Amygdala (tissue), 56 donors: Measurements from ENCODE around the gene FAXDC2.
A peak's percentile ranks its signal among the peaks of the same experiment; 100 is the strongest.

Source experiments
- DNase-seq, 56 donors: peaks; one replicate each; lab custom pipeline; 2025; lab: John Stamatoyannopoulos, UW

FAXDC2 gene

GRCh38 chr5:154802050-154802449 lies 48.4 kb downstream of the FAXDC2 start:
- no peak for DNase-seq

DNA sequence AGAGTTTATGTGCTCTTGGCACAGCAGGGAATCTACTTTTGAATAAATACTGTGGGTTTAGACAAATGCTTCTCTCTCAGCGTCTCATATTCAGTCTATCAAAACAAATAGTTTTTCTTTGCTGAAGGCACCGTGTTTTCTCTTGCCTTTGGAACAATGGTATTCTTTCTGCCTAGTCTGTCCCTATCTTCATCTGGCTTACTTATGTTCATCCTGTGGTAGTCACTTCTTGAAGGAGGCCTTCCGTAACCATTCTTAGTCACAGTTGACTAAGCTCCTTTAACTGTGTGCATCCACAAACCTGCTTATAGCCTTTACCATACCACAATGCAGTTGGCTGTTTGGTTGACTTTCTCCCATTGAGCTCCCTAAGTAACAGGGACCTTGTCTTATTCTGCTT lies 49.3 kb downstream of the FAXDC2 start:
- DNase-seq, result no peak

DNA sequence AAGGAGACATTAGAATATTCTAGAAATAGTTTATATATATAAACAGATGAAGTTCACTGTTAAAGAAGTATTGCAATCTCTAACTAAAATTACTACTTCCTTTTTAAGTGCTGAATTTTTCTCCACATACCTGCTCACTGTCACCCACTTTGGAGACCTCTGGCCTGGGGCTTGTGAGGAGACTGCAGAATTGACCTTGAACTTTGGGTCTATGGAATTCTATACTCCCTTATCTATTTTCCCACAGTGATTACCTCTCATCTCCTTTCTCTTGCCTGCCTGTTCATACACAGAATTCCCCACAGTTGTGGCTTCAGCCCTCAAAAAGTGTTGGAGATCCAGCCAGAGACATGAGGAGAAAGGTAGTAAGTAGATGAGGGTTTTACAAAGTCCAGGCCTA lies 49.8 kb downstream of the FAXDC2 start:
- DNase-seq, result no peak

DNA sequence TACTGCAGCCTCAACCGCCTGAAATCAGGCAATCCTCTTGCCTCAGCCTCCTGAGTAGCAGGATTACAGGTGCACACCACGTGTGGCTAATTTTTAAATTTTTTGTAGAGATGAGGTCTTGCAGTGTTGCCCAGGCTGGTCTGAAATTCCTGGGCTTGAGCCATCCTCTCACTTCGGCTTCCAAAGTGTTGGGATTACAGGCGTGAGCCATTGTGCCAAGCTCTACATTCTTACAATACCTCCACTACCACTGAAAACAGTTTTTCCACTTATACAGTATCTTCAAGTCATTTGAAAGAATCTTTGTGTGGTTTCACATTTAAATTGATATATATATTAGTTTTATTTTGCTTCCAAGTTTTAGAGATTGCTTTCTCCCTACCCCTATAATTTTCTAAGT lies 52.6 kb downstream of the FAXDC2 start:
- no peak for DNase-seq

- no peak for DNase-seq
Measured at GRCh38 chr5:154795235-154795596, 55.2 kb downstream of the FAXDC2 start.

DNA sequence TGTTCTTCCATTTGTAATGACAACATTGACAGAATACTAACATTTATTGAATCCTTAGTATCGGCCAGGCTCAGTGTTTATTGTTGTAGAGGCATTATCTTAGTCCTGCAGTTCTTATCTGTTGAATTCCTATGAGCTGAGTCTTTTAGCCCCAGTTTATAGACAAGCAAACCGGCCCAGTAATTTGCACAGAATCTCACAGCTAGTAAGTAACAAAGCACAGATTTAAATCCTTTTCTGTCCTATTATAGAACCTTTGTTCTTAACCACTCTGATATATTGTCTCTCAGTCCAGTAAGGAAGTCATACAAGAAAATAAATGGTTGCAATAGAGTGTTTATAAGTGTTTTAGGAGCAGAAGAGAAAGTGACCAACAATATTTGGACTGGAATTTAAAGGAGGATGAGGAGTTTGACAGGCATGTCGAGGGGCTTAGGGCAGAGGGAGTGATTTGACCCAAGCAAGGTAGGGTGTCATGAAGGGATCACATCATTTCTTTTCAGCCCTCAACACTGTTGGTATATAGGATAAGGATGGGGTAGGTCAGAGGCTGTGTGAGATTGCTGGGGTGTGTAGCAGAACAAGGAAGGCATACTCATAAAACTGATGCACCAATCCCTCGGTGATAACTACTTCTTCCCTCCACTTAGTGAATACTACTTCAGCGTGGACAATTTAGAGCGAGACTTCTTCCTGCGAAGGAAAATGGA lies 55.7 kb downstream of the FAXDC2 start:
- no peak for DNase-seq

- no peak for DNase-seq
Measured at GRCh38 chr5:154793599-154794524, 56.5 kb downstream of the FAXDC2 start.

GRCh38 chr5:154791535-154791934 lies 58.9 kb downstream of the FAXDC2 start:
- no peak for DNase-seq

GRCh38 chr5:154788212-154788611 lies 62.2 kb downstream of the FAXDC2 start:
- DNase-seq, result no peak

DNA sequence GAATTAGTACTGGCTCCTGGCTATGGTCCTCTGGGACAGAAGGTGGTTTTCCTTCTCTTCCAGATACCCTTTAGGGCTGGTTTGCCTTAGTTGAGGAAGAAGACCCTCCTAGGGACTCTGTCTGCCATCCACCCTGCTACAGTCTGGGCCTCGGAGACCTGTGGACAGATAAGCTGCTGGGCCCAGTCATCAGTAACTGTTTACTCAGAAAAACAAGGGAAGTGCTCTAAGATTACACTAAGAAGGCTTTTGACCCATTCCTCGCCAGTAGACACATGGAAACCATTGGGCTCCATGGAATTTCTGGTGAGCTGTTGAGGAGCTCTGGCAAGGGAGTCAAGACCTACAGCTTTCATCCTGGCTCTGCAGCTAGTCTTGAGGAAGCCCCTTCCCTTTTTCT lies 64.0 kb downstream of the FAXDC2 start:
- DNase-seq, result no peak

DNA sequence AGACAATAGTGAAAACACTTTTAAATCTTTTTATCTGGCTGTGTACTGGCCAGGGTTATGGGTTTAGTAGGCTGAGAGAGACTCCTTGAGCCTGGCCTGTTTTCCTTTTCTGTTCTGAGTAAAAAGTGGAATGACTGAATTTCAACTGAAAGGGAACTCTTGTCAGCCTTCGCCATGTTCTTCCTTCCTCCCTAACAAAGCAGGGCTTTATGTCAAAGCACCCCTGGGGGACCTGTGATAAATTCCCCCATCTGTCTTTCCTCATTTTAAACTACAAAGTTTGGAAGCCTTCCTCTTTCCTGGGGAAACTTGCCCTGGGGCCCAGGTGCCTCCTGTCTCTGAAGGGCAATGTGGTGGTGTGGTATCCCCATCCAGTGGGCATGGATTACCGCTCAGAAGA lies 65.5 kb downstream of the FAXDC2 start:
- DNase-seq, result no peak

DNA sequence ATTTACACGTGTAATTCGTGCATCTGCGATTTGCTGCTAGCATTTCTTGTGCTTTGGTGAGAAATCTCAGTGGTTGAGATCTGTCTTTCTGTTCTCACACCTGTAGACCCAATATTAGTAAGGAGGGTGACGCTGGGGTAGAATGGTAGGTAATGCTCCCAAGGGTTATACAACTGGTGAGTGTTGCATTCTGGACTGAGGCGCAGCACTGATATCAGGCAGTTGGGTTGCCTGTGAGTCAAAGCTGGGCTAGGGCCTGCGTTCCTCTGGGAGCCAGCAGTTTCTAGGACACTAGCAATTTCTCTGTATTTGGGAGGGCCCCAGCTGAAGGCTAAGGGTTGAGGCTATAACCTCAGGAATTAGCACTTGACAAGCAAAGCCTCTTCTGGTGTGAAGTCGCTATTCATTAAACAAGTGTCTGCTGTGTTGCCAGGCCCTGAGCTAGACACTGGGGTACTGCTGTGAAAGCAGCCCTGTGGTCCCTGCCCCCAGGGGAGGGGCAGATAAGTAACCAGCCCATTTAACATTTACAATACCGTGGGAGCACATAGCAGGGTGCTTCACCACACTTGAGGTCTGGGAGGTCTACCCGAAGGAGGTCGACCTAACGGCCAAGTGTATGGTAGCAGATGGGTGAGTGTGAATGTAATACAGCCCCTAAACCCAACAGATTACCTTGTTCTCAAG lies 66.5 kb downstream of the FAXDC2 start:
- DNase-seq, result no peak

DNA sequence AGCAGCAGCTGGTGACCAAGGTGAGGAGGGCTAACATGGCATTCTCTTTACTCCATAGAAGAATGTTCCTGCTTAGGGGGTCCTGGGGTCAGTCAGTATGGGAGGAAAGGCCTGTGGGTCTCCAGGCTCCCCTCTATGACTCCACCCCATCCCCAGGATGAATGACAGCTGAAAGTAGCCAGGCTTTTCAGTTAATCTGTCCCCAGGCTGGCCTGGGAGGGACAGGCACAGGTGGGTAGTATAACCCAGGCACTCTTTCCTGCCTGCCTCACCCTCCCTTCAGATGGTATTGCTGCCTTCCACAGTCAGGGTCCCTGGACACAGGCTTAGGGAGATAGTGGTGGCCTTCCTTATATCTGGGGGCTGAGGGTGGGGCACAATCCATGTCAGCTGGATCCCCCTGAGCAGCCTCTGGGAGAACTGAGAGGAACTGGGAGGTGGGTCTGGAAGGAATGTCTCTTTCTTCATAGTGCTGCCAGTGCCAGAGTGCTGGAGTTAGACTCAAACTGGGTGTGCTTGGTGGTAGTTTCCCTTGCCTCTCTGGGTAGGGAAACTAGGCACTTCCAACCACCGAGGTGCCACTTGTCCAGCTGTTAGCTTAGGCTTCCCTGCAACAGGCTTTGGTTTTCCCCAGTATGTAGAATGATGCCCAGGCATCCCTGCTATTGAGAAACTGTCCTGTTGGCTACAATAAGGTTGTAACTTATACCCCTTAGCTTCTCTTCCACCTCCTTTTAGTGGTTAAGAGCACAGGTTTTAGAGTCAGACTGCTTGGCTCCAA lies 67.4 kb downstream of the FAXDC2 start:
- DNase-seq, result no peak

- DNase-seq, result no peak
Measured at GRCh38 chr5:154782326-154782725, 68.1 kb downstream of the FAXDC2 start.

DNA sequence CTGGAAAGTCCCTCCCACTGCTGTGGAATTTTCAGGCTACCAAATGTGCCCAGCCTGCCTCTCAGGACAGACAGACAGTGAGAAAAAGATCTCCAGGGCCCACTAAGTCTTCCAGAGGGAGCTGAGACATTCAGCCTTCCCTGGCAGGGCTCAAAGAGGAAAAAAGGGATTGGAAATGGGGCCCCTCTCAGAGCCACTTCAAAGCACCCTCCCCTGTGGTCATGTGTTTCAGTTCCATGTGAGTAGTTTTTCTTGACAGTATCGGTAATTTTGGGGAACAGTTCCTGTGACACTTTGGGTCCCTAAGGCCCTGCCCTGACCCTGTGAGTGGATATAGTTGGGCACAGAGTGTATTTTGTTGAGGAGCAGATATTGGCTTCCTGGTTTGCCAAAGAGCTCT lies 70.3 kb downstream of the FAXDC2 start:
- no peak for DNase-seq

DNA sequence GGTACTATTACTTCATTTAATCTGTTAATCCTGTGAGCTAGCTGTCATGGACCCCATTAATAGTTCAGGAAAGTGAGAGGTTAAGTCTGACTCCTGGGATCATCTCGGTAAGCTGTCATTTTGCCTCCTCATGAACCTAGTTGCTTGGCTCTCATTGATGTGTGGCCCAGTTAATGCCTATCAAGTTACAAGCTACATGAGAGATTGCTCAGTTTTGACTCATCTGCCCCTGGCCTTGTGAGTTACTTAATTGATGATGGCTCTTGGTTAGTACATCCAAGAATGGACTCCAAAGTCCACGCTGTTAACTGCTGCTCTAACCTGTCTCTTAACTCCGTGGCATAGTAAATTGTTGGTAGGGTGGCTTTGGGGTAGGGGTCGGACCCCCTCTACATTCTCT lies 71.3 kb downstream of the FAXDC2 start:
- DNase-seq, result no peak

- peak in 3 of 56 donors; percentile 3 to 11 (median 7) for DNase-seq
Measured at GRCh38 chr5:154778534-154778933, 71.9 kb downstream of the FAXDC2 start.

- no peak for DNase-seq
Measured at GRCh38 chr5:154776167-154776566, 74.2 kb downstream of the FAXDC2 start.

DNA sequence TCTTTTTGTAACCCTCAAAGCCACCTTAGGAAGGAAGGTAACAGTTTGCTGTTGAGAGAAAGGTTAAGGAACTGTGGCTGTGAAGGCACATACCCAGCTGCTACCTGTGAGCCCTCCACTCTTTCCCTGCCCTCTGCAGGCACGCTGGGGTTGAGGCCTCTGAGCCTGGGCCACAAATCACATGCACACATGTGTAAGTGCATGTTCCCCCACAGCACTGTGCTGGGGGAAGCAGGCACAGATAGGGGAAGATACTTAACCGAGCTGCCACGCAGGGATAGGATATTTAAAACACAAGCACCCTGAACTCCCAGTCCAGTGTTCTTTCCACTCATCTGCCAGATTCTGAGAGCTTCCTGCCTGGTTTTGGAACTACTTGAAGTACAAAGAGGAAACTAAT lies 77.1 kb downstream of the FAXDC2 start:
- no peak for DNase-seq

GRCh38 chr5:154771383-154771901 lies 79.0 kb downstream of the FAXDC2 start:
- DNase-seq, result peak in 4 of 56 donors; percentile 6 to 37 (median 12)
